Femur (tissue), 1 donor: Measurements from ENCODE around the gene PODXL.

Experiments
- DNase-seq: peaks from one replicate; pipeline ENCODE4 v3.0.0-alpha.2; 2017

The PODXL gene

GRCh38 chr7:131556053-131556908, at the start of gene PODXL:
PODXL (minus strand) TSS chr7:131556628; CDS start chr7:131556359, 269 bp downstream.
- DNase-seq, result peak; percentile 77

- DNase-seq, result no peak
Observed at GRCh38 chr7:131605280-131605878, 49.0 kb upstream of the PODXL start.

GRCh38 chr7:131604841-131605279, 48.4 kb upstream of the PODXL start:
- DNase-seq, result no peak

GRCh38 chr7:131603932-131604331, 47.5 kb upstream of the PODXL start:
- DNase-seq, result no peak

- no peak for DNase-seq
Observed at GRCh38 chr7:131602994-131603372, 46.6 kb upstream of the PODXL start.

- DNase-seq, result no peak
Observed at GRCh38 chr7:131602304-131602993, 46.0 kb upstream of the PODXL start.

- no peak for DNase-seq
Observed at GRCh38 chr7:131600085-131600881, 43.9 kb upstream of the PODXL start.

GRCh38 chr7:131596785-131597184, 40.4 kb upstream of the PODXL start:
- DNase-seq, result no peak

- DNase-seq, result no peak
Observed at GRCh38 chr7:131595699-131596098, 39.3 kb upstream of the PODXL start.

GRCh38 chr7:131591687-131592319, 35.4 kb upstream of the PODXL start:
- DNase-seq, result no peak

- DNase-seq, result no peak
Observed at GRCh38 chr7:131587315-131587923, 31.0 kb upstream of the PODXL start.

GRCh38 chr7:131586759-131587158, 30.3 kb upstream of the PODXL start:
- DNase-seq, result no peak

GRCh38 chr7:131586259-131586658, 29.8 kb upstream of the PODXL start:
- peak; percentile 44 for DNase-seq

- DNase-seq, result no peak
Observed at GRCh38 chr7:131583430-131583829, 27.0 kb upstream of the PODXL start.

- DNase-seq, result peak; percentile 78
Observed at GRCh38 chr7:131581241-131582051, 25.0 kb upstream of the PODXL start.

- DNase-seq, result no peak
Observed at GRCh38 chr7:131578602-131579001, 22.2 kb upstream of the PODXL start.

- DNase-seq, result no peak
Observed at GRCh38 chr7:131574741-131575140, 18.3 kb upstream of the PODXL start.

GRCh38 chr7:131570401-131570800, 14.0 kb upstream of the PODXL start:
- DNase-seq, result no peak

GRCh38 chr7:131568970-131569369, 12.5 kb upstream of the PODXL start:
- no peak for DNase-seq

GRCh38 chr7:131568510-131568909, 12.1 kb upstream of the PODXL start:
- DNase-seq, result no peak

GRCh38 chr7:131564640-131565039, 8.2 kb upstream of the PODXL start:
- no peak for DNase-seq
